Mesothelial cell of epicardium (in vitro differentiated cells): ENCODE results near the gene SPAAR. TPM values are rescaled to one million over a fixed set of nuclear protein-coding genes. Genes with fewer than 3 reads are reported as not detected.

Source experiments
- DNase-seq, 2 experiments: peaks; one replicate each; pipeline ENCODE4 v3.0.0; 2021; ENCODE audit warnings: low spot score in 2 of 2; ENCODE audit not compliant: unreplicated experiment in 2 of 2
- H3K27ac Mint-ChIP-seq: 2 replicates; pipeline ENCODE4 v1.8.0; 2021; ENCODE audit warnings: mixed read lengths
- H3K27me3 Mint-ChIP-seq: 2 replicates; pipeline ENCODE4 v1.8.0; 2021; ENCODE audit warnings: low read depth, mixed read lengths
- H3K36me3 Mint-ChIP-seq: 2 replicates; pipeline ENCODE4 v1.8.0; 2021; ENCODE audit warnings: mixed read lengths
- H3K4me1 Mint-ChIP-seq: 2 replicates; pipeline ENCODE4 v1.8.0; 2021; ENCODE audit warnings: mixed read lengths
- H3K4me3 Mint-ChIP-seq: 2 replicates; pipeline ENCODE4 v1.8.0; 2021; ENCODE audit warnings: mild to moderate bottlenecking, moderate library complexity, mixed read lengths
- H3K9me3 Mint-ChIP-seq: 2 replicates; pipeline ENCODE4 v1.8.0; 2021; ENCODE audit warnings: mixed read lengths
- CTCF ChIP-seq: fragments of 200-600 bp; sonication (generic); IDR thresholded peaks from one replicate; pipeline ENCODE4 v1.5.0; 2021; ENCODE audit warnings: antibody characterized with exemption; ENCODE audit not compliant: unreplicated experiment
- total RNA-seq: library from RNA; stranded (reverse); gene quantifications from 3 replicates; pipeline ENCODE4 v1.2.1, GENCODE V29; 2021

The SPAAR gene
- total RNA-seq, 1 donor from 2014 or later: 0.47 TPM

GRCh38 chr9:35958104-35958837 lies 49.0 kb downstream of the SPAAR start, which contains the start of gene OR2S2:
TSS of gene OR2S2 (minus strand) at chr9:35958154. CDS start at chr9:35958098, 56 bp downstream.
- Mint-ChIP-seq H3K4me1 (peaks cover 4% of the 10 kb centered on the region), H3K36me3 (no peaks in the 10 kb centered on the region)

GRCh38 chr9:35960039-35960655 lies 50.9 kb downstream of the SPAAR start:
- TF ChIP-seq CTCF: no peak
- DNase-seq: no peak
- Mint-ChIP-seq H3K27ac (no peak overlapping the region), H3K4me3 (no peak overlapping the region), H3K4me1 (peaks cover 4% of the 10 kb centered on the region), H3K27me3 (peaks cover 69% of the 10 kb centered on the region), H3K36me3 (no peaks in the 10 kb centered on the region), H3K9me3 (no peaks in the 10 kb centered on the region)

More at GRCh38 chr9:35958104-35958837, 49.0 kb downstream of the SPAAR start, which contains the start of gene OR2S2:
- no peak within 1 kb of the TSS for H3K27ac Mint-ChIP-seq
- no peak for DNase-seq
- H3K27me3 Mint-ChIP-seq: peaks cover 71% of the 10 kb centered on the region
- no peak for TF ChIP-seq CTCF
- no peak within 1 kb of the TSS for H3K4me3 Mint-ChIP-seq
- H3K9me3 Mint-ChIP-seq: no peaks in the 10 kb centered on the region

Other genes starting within 250 kb of the SPAAR start
- gene ARHGEF39, start 244.3 kb upstream of the SPAAR start, total RNA-seq: 6.3 to 8.0 TPM (median 6.5 TPM) in 3 replicates
- gene CA9, start 235.6 kb upstream of the SPAAR start, total RNA-seq: 1.1 to 2.3 TPM (median 1.7 TPM) in 3 replicates
- 289 to 294 TPM (median 291 TPM) in 3 replicates for gene TPM2, start 219.6 kb upstream of the SPAAR start, total RNA-seq
- 224 to 230 TPM (median 226 TPM) in 3 replicates for gene TLN1, start 177.3 kb upstream of the SPAAR start, total RNA-seq
- gene CREB3, start 176.8 kb upstream of the SPAAR start, total RNA-seq: 29.1 to 32.7 TPM (median 31.6 TPM) in 3 replicates
- 81.5 to 84.7 TPM (median 83.9 TPM) in 3 replicates for gene GBA2, start 160.3 kb upstream of the SPAAR start, total RNA-seq
- 32.6 to 34.3 TPM (median 33.9 TPM) in 3 replicates for gene RGP1, start 160.2 kb upstream of the SPAAR start, total RNA-seq
- not detected in 3 replicates for gene MSMP, start 155.2 kb upstream of the SPAAR start, total RNA-seq
- 27.2 to 32.4 TPM (median 30.6 TPM) in 3 replicates for gene NPR2, start 117.9 kb upstream of the SPAAR start, total RNA-seq
- gene SPAG8, start 97.2 kb upstream of the SPAAR start, total RNA-seq: 0.89 to 1.6 TPM (median 1.4 TPM) in 3 replicates
- 29.3 to 31.3 TPM (median 30.7 TPM) in 3 replicates for gene HINT2, start 94.4 kb upstream of the SPAAR start, total RNA-seq
- gene FAM221B, start 80.8 kb upstream of the SPAAR start, total RNA-seq: 0.07 TPM in 1 of 3 replicates, not detected in the others
- 44.4 to 47.9 TPM (median 45.0 TPM) in 3 replicates for gene TMEM8B, start 80.3 kb upstream of the SPAAR start, total RNA-seq
- gene OR13J1, start 39.1 kb upstream of the SPAAR start, total RNA-seq: not detected in 3 replicates
- gene HRCT1, start 3.3 kb upstream of the SPAAR start, total RNA-seq: 0.72 to 1.2 TPM (median 1.0 TPM) in 3 replicates
- gene OR2S2, start 48.7 kb downstream of the SPAAR start, total RNA-seq: not detected in 3 replicates
- 14.3 to 15.1 TPM (median 14.8 TPM) in 3 replicates for gene RECK, start 127.4 kb downstream of the SPAAR start, total RNA-seq
- gene GLIPR2, start 227.2 kb downstream of the SPAAR start, total RNA-seq: 31.3 to 34.1 TPM (median 33.3 TPM) in 3 replicates